Gastrocnemius medialis (tissue), 4 donors: ENCODE results near the gene NPIPA1.
"Not testable (repeated sequence)": the region's sequence is repeated elsewhere in the genome, so short reads cannot be mapped to it uniquely, and the experiment has no call there.

Experiments used
- POLR2A ChIP-seq, 2 donors: fragments of 450-650 bp; IDR thresholded peaks; one replicate each; pipeline ENCODE4 v1.6.1; 2017; ENCODE audit warnings: antibody characterized with exemption in 2 of 2, mild to moderate bottlenecking in 2 of 2, moderate library complexity in 2 of 2
- TF ChIP-seq, protein P1 (sequence below), 5 experiments: fragments of 450-650 bp in 3 of 5; fragments of 200-600 bp in 2 of 5; sonication (generic) in 2 of 5; IDR thresholded peaks in 4 of 5; conservative IDR thresholded peaks in 1 of 5; 1 replicate in 4 of 5; 2 replicates in 1 of 5; pipeline ENCODE4 v1.5.1; 2016 to 2019; ENCODE audit warnings: antibody characterized with exemption in 5 of 5, mild to moderate bottlenecking in 3 of 5, moderate library complexity in 3 of 5

DNA sequence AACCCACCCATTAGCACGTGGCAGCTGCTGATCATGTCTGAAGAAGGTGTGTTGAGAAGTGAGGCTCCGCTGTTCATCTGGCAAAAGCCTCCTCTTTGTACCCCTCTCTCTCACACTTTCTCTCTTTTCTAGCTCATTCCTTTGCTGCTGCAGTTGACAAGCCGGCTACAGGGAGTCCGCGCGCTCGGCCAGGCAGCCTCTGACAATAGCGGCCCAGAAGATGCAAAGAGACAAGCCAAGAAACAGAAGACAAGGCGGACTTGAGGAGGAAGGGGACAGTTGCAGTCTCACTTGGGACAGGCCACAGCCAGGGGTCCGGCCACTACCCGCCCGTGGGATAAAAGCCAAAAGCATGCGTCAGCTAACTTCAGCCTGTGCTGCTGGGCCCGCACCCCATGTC is 41.9 kb upstream of the NPIPA1 start:
- TF ChIP-seq, protein P1, sequence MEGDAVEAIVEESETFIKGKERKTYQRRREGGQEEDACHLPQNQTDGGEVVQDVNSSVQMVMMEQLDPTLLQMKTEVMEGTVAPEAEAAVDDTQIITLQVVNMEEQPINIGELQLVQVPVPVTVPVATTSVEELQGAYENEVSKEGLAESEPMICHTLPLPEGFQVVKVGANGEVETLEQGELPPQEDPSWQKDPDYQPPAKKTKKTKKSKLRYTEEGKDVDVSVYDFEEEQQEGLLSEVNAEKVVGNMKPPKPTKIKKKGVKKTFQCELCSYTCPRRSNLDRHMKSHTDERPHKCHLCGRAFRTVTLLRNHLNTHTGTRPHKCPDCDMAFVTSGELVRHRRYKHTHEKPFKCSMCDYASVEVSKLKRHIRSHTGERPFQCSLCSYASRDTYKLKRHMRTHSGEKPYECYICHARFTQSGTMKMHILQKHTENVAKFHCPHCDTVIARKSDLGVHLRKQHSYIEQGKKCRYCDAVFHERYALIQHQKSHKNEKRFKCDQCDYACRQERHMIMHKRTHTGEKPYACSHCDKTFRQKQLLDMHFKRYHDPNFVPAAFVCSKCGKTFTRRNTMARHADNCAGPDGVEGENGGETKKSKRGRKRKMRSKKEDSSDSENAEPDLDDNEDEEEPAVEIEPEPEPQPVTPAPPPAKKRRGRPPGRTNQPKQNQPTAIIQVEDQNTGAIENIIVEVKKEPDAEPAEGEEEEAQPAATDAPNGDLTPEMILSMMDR (IDR thresholded peaks at IDR 0.05 in 4 of 5, conservative IDR thresholded peaks at IDR 0.05 in 1 of 5), result not testable (repeated sequence)
- TF ChIP-seq POLR2A (IDR thresholded peaks at IDR 0.05), result not testable (repeated sequence)
